ENCODE data around the gene FLG2.
"Not testable (repeated sequence)": the region's sequence is repeated elsewhere in the genome, so short reads cannot be mapped to it uniquely, and the experiment has no call there.

GRCh38 chr1:152303139-152303872 lies 56.5 kb downstream of the FLG2 start:
- TF ChIP-seq CTCF (IDR thresholded peaks at IDR 0.05); ZFX (IDR thresholded peaks at IDR 0.05; ENCODE audit: borderline replicate concordance): not testable (repeated sequence)

Data from 22Rv1 (cell line).